ENCODE results near the gene CNIH2. TPM values are rescaled to one million over a fixed set of nuclear protein-coding genes. Genes with fewer than 3 reads are reported as not detected.
A peak's percentile ranks its signal among the peaks of the same experiment; 100 is the strongest.

The CNIH2 gene
- total and polyA plus RNA-seq, 9 of the 15 experiments (the other 6 are each of a cell fraction or from before 2014, with no cell fraction given) = 0.26 to 0.89 (median 0.40) TPM; not detected in 4

- Histone ChIP-seq H3K4me1 (replicated peaks in 1 of 2; ENCODE audit: control insufficient read depth in 2 of 2, insufficient read depth in 2 of 2, low read length in 2 of 2) (peaks cover 20 to 63% of the 10 kb centered on the region in 2 experiments; a peak in 4 of 5 replicates), H3K9me1 (ENCODE audit: control insufficient read depth, insufficient read depth, low read length) (peaks cover 4% of the 10 kb centered on the region), H3K27me3 (ENCODE audit: control insufficient read depth in 2 of 2, insufficient read depth in 2 of 2, low read length in 2 of 2) (no peaks in the 10 kb centered on the region), H3K79me2 (ENCODE audit: control insufficient read depth, insufficient read depth, low read length) (no peaks in the 10 kb centered on the region), H2AFZ (ENCODE audit: low read depth, low read length) (peak overlapping the region; percentile 54; the same call in 1 of the 2 replicates), H3K9me3 (replicated peaks; ENCODE audit: control insufficient read depth, insufficient read depth, low read depth, low read length) (no peaks in the 10 kb centered on the region), H4K20me1 (replicated peaks; ENCODE audit: control insufficient read depth, insufficient read depth, low read length) (no peaks in the 10 kb centered on the region), H3K4me3 (no peak overlapping the region), H3K27ac (ENCODE audit: extremely low read depth, low read depth, low read length) (no peak overlapping the region), H3K4me2 (ENCODE audit: insufficient read depth, low read length) (no peak overlapping the region), H3K36me3 (ENCODE audit: control insufficient read depth, insufficient read depth, low read length) (no peaks in the 10 kb centered on the region), H3K9ac (ENCODE audit: insufficient read depth in 1 of 2, low read depth in 2 of 2, low read length in 2 of 2) (peak overlapping the region in 1 of 2 experiments; percentile 76; a peak in 2 of 4 replicates)
- BruUV-seq (replicated peaks) = no TSS peak
- no peak for ATAC-seq
- FAIRE-seq = no peak
- WGBS (ENCODE audit: insufficient coverage, low coverage, missing lambda C conversion rate) = 57% methylated on average over 10 of the region's 21 CpGs
- peak in 2 of 4 experiments; percentile 48 to 70 for DNase-seq (ENCODE audit: extremely low read depth in 1 of 4, low spot score in 3 of 4)
- intact Hi-C loops (cut with micrococcal nuclease) (no loop called here), in situ Hi-C loops (cut with MboI) (loop anchor here (5.0 kb wide), 1 partner anchor 109 kb away; no protein-coding TSS in a partner anchor)
- ChIA-PET CTCF (ENCODE audit: low intra/inter-chr PET ratio) (interaction anchor here (2.9 to 3.1 kb wide), 2 partner anchors 15 to 104 kb away, joined by 16 to 37 read pairs; no protein-coding TSS in a partner anchor), POLR2A (interaction anchor here (0.6 to 0.7 kb wide), 4 partner anchors 10 to 316 kb away, joined by 3 read pairs; partner anchors contain the start of gene RIN1)
- TF ChIP-seq PML (IDR thresholded peaks at IDR 0.05; ENCODE audit: low read length) (no peak), TFAP4 (CRISPR knock-in tag; IDR thresholded peaks at IDR 0.05; ENCODE audit: borderline replicate concordance) (0 out of 2 replicates have a peak, but pooled peaks have one; percentile 13), ZBTB7A (IDR thresholded peaks at IDR 0.05; ENCODE audit: borderline replicate concordance, control insufficient read depth, low read depth, low read length) (peak; percentile 67; the same call in 1 of the 2 replicates)
These were observed 48.5 kb downstream of the CNIH2 start for GRCh38 chr11:66326261-66327111.

All from K562 (cell line).